HG03280 (cell line): ENCODE data around the gene TBCD.

Source experiments
- ATAC-seq: cut with Tn5 transposase; IDR thresholded peaks from one replicate; pipeline ENCODE4 v1.9.1; 2021; ENCODE audit warnings: mild to moderate bottlenecking, moderate library complexity; ENCODE audit not compliant: unreplicated experiment

Gene TBCD

DNA sequence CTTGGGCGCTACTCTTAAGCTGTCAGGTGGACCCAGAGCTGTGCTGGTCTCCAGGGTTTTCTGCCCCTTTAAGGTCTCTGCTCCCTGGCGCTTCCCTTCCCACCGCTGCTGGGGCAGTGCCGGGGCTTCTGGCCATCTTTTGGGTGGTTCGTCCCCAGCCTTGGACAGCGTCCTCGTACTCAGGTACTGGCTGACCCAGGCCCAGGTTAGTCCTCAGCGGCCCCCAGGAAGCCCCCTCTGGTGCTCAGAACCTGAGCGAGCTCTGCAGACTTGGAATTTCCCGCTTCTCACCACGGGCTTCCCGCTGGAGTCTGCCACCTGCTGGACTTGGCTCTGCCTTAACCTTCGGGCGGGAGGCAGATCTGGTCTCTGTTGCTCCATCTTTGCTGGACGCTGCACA lies 182.0 kb downstream of the TBCD start:
- ATAC-seq = no peak

DNA sequence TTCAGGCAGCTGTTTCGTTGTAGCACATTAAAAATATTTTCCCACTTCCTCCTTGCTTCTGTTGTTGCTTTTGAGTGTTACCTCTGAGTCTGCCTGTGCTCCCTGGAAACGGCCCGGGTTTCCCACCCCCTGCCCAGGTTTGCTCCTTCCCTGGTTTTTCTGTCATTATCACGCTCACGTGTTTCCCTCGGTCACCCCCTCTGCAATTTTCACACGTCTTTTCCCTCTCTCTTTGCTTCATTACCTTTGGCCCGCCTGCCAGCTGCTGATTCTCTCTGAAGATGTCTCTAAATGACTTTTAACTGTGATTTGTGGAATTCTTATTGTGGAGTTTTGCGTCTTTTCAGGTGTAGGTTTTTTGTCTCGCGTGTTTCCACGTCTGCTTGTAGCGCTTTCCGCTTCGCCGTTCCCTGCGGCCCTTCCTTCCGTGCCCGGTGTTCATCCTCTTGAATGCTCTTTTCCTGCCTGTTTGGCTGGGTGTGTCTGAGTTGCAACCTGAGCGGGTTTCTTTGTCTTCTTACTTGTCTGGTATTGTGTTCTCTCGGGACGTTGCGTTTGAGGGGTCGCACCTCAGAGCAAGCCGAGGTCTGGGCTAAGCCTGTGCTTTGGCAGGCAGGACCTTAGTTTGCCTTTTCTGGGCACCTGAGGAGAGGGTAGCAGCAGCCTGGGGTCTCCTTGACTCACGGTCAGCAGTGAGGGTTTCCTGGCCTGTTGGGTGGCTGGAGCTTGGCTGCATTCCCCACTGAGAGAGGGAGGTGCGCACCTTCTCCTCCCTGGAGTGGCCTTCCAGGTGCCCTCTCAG lies 184.3 kb downstream of the TBCD start:
- no peak for ATAC-seq

DNA sequence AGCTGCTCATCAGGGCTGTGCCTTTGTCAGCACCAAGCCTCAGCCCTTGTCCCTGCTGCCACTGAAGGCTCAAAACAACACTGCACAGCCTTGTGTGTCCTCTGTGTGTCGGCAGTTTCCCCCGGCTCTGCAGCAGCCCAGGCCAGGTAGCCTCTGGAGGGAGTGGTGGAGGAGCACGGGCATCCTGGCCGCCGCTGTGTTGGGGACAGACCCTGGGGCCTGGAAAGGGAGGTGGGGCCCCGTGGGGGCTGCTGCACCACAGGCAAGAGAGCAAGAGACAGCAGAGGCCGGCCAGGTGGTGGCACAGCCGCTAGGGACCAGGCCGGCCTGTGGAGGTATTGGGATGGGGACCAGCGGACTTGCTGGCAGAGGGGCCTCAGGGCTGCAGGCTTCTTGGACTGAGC lies 184.9 kb downstream of the TBCD start:
- ATAC-seq = no peak

GRCh38 chr17:82937411-82938371 lies 185.8 kb downstream of the TBCD start:
- no peak for ATAC-seq

GRCh38 chr17:82938486-82938872 lies 186.6 kb downstream of the TBCD start:
- ATAC-seq = no peak

DNA sequence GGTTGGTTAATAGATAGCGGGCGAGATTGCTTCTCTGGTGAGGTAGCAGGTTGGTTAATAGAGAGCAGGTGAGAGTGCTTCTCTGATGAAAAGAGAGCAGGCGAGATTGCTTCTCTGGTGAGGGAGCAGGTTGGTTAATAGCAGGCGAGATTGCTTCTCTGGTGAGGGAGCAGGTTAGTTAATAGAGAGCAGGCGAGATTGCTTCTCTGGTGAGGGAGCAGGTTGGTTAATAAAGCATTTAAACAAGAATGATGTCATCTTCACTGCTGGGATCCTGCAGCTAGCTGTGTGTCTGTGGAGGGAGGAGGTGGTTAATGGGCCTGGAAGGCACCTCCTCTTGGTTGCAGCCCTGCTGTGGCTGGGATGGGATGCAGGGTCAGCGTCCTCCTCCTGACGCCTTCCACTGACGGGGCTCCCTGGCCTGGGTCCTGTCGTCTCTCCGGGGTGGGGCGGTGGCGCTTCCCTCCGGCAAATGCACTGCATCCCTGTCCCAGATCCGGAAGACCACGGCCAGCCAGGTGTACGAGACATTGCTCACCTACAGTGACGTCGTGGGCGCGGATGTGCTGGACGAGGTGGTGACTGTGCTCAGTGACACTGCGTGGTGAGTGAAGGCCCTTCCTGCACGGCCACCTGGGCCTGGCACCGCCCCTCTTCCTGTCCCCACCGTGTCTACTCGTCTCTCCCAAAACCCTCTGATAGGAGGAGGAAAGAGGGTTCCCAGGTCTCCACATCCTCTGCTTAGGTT lies 187.2 kb downstream of the TBCD start:
- ATAC-seq = no peak

DNA sequence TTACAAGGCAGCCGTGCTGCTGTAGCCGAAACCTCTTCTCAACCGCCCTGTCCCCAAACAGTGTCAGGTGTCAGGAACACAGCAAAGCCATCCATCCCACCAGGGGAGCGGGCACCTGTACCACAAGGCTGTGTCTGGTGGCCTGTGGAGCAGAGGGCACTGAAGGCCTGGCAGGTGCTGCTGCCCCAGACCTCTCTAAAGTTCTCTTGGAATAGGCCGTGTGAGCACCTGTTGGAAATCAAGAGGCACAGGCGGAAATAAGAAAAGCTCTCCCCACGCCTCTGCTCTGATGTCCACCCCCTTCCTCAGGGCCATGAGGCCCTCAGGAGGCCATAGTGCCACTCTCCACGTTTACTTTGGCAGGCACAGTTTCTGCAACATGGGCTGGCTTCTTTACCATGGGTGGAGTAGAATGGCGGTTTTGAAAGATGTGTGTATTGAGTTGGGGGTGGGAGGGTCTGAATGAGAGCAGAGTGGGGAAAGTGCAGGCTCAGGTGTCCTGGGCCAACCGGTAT lies 187.8 kb downstream of the TBCD start:
- ATAC-seq = no peak

GRCh38 chr17:82940226-82941020 lies 188.6 kb downstream of the TBCD start:
- no peak for ATAC-seq

DNA sequence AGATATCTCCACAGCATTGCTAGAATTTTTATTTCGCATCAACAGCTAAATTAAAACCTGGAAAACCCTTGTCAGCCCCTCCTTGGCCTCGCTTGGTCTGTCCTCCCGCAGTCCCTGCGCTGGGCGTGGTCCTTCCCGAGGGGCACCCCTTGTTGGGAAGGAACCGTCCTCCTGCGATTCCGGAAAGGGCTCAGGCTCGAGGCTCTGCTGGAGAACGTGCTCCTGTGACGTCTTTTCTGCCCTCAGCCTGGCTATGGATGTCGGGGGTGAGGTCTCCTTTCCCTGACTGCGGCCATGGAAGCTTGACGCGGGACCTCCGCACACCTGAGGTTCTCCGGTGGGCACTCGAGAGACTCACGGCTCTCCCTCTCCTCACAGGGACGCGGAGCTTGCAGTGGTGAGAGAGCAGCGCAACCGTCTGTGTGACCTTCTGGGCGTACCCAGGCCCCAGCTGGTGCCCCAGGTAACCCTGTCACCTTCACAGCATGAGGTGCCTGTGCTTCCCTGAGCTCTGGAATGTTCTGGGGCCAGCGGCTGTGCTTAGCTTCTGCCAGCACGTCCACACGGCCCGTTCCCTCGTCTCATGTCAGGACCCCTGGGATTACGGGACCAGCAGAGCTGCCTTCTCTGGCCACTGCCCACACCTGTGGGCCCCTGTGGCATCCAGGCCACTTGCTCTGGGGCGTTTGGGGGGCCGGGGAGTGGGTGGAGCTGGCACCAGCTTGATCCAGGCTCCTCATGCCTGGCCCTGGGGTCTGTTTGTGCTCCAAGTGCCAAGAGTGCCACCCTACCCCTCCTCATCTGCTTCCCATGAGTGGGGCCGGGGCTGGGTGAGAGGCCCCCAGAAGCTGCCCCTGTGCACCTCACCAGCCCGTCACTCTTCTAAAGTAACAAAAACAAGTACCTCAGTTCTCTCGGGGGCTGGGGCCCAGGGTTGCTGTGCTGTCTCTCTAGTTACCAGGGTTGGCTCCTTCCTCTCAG lies 189.4 kb downstream of the TBCD start:
- no peak for ATAC-seq

GRCh38 chr17:82942166-82943130 lies 190.6 kb downstream of the TBCD start:
- ATAC-seq = no peak

DNA sequence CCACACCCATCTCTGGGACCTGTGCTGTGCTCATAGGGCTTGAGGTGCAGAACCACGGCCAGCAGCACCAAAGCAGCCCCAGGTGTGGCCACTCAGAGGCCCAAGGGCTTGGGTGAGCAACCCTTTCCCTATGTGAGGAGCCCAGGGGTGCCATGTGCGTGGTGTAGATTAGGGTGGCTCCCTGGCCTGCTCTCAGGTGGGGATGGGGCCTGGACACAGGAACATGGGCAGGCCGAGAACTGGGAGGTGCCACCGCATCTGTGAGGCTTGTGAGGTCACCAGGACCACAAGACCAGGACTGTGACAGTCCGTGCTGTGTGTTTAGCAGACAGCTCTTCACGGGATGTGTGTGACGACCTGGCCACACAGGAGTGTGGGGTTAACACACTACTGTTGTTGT lies 191.5 kb downstream of the TBCD start:
- no peak for ATAC-seq

GRCh38 chr17:82943751-82944150 lies 191.9 kb downstream of the TBCD start:
- ATAC-seq = no peak

DNA sequence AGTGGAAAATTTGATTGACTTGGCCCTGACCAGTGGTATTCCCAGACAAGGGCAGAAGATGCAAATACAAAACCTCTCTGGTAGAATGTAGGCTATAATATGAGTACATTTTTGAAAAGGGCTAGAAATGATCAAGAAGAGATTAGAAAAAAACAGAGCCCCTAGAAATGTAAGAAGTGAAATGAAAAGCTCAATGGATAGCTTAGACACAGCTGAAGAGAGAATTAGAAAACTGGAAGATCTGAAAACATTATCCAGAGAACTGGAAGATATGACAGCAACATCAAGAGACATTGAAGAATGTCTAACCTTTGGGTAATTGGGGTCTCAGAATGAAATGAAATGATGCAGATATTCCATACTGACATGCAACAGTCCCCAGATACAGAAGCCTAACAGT lies 193.1 kb downstream of the TBCD start:
- no peak for ATAC-seq

GRCh38 chr17:82946081-82946480 lies 194.2 kb downstream of the TBCD start:
- no peak for ATAC-seq

GRCh38 chr17:82947051-82947991 lies 195.5 kb downstream of the TBCD start:
- ATAC-seq = no peak

DNA sequence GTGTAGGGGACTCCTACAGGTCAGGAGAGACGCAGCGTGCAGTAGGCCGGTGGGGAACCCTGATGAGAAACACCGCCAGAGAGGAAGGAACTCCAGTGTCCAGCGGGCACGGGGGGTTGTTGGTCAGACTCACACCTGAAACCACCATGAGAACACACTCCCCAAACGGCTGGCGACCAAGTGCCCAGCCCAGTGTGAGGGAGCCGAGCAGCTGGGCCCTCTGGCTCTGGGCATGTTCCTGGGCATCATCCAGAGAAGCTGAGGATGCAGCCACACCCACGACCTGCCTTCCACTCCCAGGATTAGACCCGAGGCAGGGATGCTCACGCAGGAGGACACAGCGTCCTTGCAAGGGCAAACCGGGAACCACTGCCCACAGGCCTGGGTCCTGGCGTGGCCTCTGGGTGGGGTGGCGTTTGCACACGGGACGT lies 196.2 kb downstream of the TBCD start:
- no peak for ATAC-seq

- no peak for ATAC-seq
Observed at GRCh38 chr17:82948957-82949356, 197.1 kb downstream of the TBCD start.
